ENCODE data around the gene GAPDH.

The GAPDH gene

GRCh38 chr12:6548556-6548955 is 14.2 kb downstream of the GAPDH start:
- H3K36me3 ChIP-seq (ENCODE audit: insufficient read depth, insufficient read length, low read length): peaks cover 89% of the 10 kb centered on the region
- peak overlapping the region; percentile 50 for H3K9ac ChIP-seq (ENCODE audit: insufficient read length, low read depth)
- no peaks in the 10 kb centered on the region for H3K27me3 ChIP-seq (ENCODE audit: insufficient read depth, insufficient read length)
- peaks cover 51% of the 10 kb centered on the region for H3K4me1 ChIP-seq (ENCODE audit: insufficient read depth, insufficient read length)
- DNase-seq (ENCODE audit: low read depth, low spot score): no peak
- no peaks in the 10 kb centered on the region for H3K9me3 ChIP-seq (ENCODE audit: insufficient read depth, low read length)
- H3K4me3 ChIP-seq (ENCODE audit: insufficient read length, low read depth): no peak overlapping the region
- TF ChIP-seq SUZ12 (IDR thresholded peaks at IDR 0.05; ENCODE audit: extremely low read depth, insufficient read depth, insufficient read length): no peak
- no peak for TF ChIP-seq ZNF274 (IDR thresholded peaks at IDR 0.05; ENCODE audit: low read depth, low read length)
- TF ChIP-seq YY1 (IDR thresholded peaks at IDR 0.05; ENCODE audit: insufficient read depth, insufficient read length): no peak

- peaks cover 52% of the 10 kb centered on the region for H3K4me1 ChIP-seq (ENCODE audit: insufficient read depth, insufficient read length)
- H3K9ac ChIP-seq (ENCODE audit: insufficient read length, low read depth): peak overlapping the region; percentile 50
Measured at GRCh38 chr12:6548966-6549683, 14.8 kb downstream of the GAPDH start.

GRCh38 chr12:6549684-6550151 is 15.4 kb downstream of the GAPDH start:
- H3K36me3 ChIP-seq (ENCODE audit: insufficient read depth, insufficient read length, low read length): peaks cover 83% of the 10 kb centered on the region
- no peak for DNase-seq (ENCODE audit: low read depth, low spot score)
- no peaks in the 10 kb centered on the region for H3K9me3 ChIP-seq (ENCODE audit: insufficient read depth, low read length)
- H3K4me1 ChIP-seq (ENCODE audit: insufficient read depth, insufficient read length): peaks cover 52% of the 10 kb centered on the region
- H3K4me3 ChIP-seq (ENCODE audit: insufficient read length, low read depth): no peak overlapping the region
- TF ChIP-seq SUZ12 (IDR thresholded peaks at IDR 0.05; ENCODE audit: extremely low read depth, insufficient read depth, insufficient read length) (no peak), ZNF274 (IDR thresholded peaks at IDR 0.05; ENCODE audit: low read depth, low read length) (no peak), YY1 (IDR thresholded peaks at IDR 0.05; ENCODE audit: insufficient read depth, insufficient read length) (no peak)
- no peak overlapping the region for H3K9ac ChIP-seq (ENCODE audit: insufficient read length, low read depth)
- no peaks in the 10 kb centered on the region for H3K27me3 ChIP-seq (ENCODE audit: insufficient read depth, insufficient read length)

More at GRCh38 chr12:6548966-6549683, 14.8 kb downstream of the GAPDH start:
- DNase-seq (ENCODE audit: low read depth, low spot score): no peak
- peaks cover 89% of the 10 kb centered on the region for H3K36me3 ChIP-seq (ENCODE audit: insufficient read depth, insufficient read length, low read length)
- H3K4me3 ChIP-seq (ENCODE audit: insufficient read length, low read depth): no peak overlapping the region
- TF ChIP-seq YY1 (IDR thresholded peaks at IDR 0.05; ENCODE audit: insufficient read depth, insufficient read length) (no peak), ZNF274 (IDR thresholded peaks at IDR 0.05; ENCODE audit: low read depth, low read length) (no peak), SUZ12 (IDR thresholded peaks at IDR 0.05; ENCODE audit: extremely low read depth, insufficient read depth, insufficient read length) (no peak)
- no peaks in the 10 kb centered on the region for H3K27me3 ChIP-seq (ENCODE audit: insufficient read depth, insufficient read length)
- H3K9me3 ChIP-seq (ENCODE audit: insufficient read depth, low read length): no peaks in the 10 kb centered on the region

GRCh38 chr12:6550294-6551062 is 16.2 kb downstream of the GAPDH start:
- Histone ChIP-seq H3K4me1 (ENCODE audit: insufficient read depth, insufficient read length) (peaks cover 52% of the 10 kb centered on the region), H3K36me3 (ENCODE audit: insufficient read depth, insufficient read length, low read length) (peaks cover 86% of the 10 kb centered on the region), H3K9me3 (ENCODE audit: insufficient read depth, low read length) (no peaks in the 10 kb centered on the region), H3K27me3 (ENCODE audit: insufficient read depth, insufficient read length) (no peaks in the 10 kb centered on the region), H3K4me3 (ENCODE audit: insufficient read length, low read depth) (no peak overlapping the region), H3K9ac (ENCODE audit: insufficient read length, low read depth) (peak overlapping the region; percentile 61)
- DNase-seq (ENCODE audit: low read depth, low spot score): no peak
- no peak for TF ChIP-seq YY1 (IDR thresholded peaks at IDR 0.05; ENCODE audit: insufficient read depth, insufficient read length)
- no peak for TF ChIP-seq SUZ12 (IDR thresholded peaks at IDR 0.05; ENCODE audit: extremely low read depth, insufficient read depth, insufficient read length)
- no peak for TF ChIP-seq ZNF274 (IDR thresholded peaks at IDR 0.05; ENCODE audit: low read depth, low read length)

- DNase-seq (ENCODE audit: low read depth, low spot score): no peak
- Histone ChIP-seq H3K27me3 (ENCODE audit: insufficient read depth, insufficient read length) (no peaks in the 10 kb centered on the region), H3K4me1 (ENCODE audit: insufficient read depth, insufficient read length) (peaks cover 52% of the 10 kb centered on the region), H3K36me3 (ENCODE audit: insufficient read depth, insufficient read length, low read length) (peaks cover 80% of the 10 kb centered on the region), H3K4me3 (ENCODE audit: insufficient read length, low read depth) (no peak overlapping the region), H3K9me3 (ENCODE audit: insufficient read depth, low read length) (no peaks in the 10 kb centered on the region), H3K9ac (ENCODE audit: insufficient read length, low read depth) (peak overlapping the region; percentile 61)
- TF ChIP-seq SUZ12 (IDR thresholded peaks at IDR 0.05; ENCODE audit: extremely low read depth, insufficient read depth, insufficient read length): no peak
- no peak for TF ChIP-seq ZNF274 (IDR thresholded peaks at IDR 0.05; ENCODE audit: low read depth, low read length)
- TF ChIP-seq YY1 (IDR thresholded peaks at IDR 0.05; ENCODE audit: insufficient read depth, insufficient read length): no peak
Measured at GRCh38 chr12:6551063-6551461, 16.7 kb downstream of the GAPDH start.

- DNase-seq (ENCODE audit: low read depth, low spot score): no peak
- H3K9me3 ChIP-seq (ENCODE audit: insufficient read depth, low read length): no peaks in the 10 kb centered on the region
- H3K9ac ChIP-seq (ENCODE audit: insufficient read length, low read depth): no peak overlapping the region
- H3K4me1 ChIP-seq (ENCODE audit: insufficient read depth, insufficient read length): peaks cover 52% of the 10 kb centered on the region
- no peak overlapping the region for H3K4me3 ChIP-seq (ENCODE audit: insufficient read length, low read depth)
- no peaks in the 10 kb centered on the region for H3K27me3 ChIP-seq (ENCODE audit: insufficient read depth, insufficient read length)
- peaks cover 79% of the 10 kb centered on the region for H3K36me3 ChIP-seq (ENCODE audit: insufficient read depth, insufficient read length, low read length)
- TF ChIP-seq SUZ12 (IDR thresholded peaks at IDR 0.05; ENCODE audit: extremely low read depth, insufficient read depth, insufficient read length) (no peak), YY1 (IDR thresholded peaks at IDR 0.05; ENCODE audit: insufficient read depth, insufficient read length) (no peak), ZNF274 (IDR thresholded peaks at IDR 0.05; ENCODE audit: low read depth, low read length) (no peak)
Measured at GRCh38 chr12:6551496-6552139, 17.3 kb downstream of the GAPDH start.

Data from NT2/D1 (cell line).